ENCODE measurements around the gene INPP5D. TPM values are rescaled to one million over a fixed set of nuclear protein-coding genes. Genes with fewer than 3 reads are reported as not detected.

Gene INPP5D
- total RNA-seq, 1 experiment from 2014 or later, result 12.7 TPM

DNA sequence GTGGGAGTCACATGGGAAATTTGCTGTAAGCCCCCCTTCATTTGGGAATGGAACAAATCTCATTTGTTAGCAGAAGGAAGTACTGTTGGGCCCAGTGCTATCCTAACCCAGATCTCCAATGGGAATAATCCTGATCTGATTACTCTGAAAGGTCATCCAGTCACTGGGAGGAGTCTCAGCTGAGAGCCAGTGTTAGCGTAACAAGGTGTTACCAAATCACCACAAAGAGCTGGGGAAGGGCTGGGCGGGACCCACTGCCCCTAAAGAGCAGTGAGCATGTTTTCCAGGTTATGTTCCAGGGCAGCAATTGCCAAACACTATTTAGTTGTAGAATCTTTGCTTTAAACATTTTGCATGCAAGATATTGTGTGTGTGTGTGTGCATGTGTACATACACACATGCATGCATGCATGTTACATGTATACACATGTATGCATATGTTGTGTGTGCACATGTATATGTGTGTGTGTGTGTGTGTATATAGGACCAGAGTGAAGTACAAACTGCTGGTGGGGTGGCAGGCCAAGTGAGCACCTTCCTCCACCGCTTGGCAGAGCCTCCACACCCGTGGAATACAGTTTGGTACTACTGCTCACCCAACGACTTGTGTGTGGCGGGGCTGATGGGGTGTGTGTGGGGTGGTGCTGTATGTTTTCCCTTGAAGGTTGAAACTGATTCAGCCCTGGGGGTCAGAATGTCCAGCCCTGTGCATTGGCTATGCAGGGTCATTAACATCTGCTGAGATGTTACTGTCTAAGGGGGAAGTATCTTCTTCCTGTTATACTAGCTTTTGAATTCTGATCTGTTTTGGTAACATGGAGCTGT is 15.2 kb downstream of the INPP5D start:
- no peak overlapping the region for H3T11ph ChIP-seq (ENCODE audit: low read length)
- H4K5ac ChIP-seq (ENCODE audit: insufficient read length, low read depth, low read length), result no peak overlapping the region
- H3K27me3 Mint-ChIP-seq (ENCODE audit: low read depth), result no peaks in the 10 kb centered on the region
- no peaks in the 10 kb centered on the region for H3K79me1 ChIP-seq (ENCODE audit: insufficient read depth, low read depth, low read length, poor library complexity, severe bottlenecking)
- no peak overlapping the region for H3K27ac ChIP-seq (ENCODE audit: insufficient read length, low read depth, low read length)
- H2BK15ac ChIP-seq (ENCODE audit: low read depth, low read length), result no peak overlapping the region
- H3K27me3 ChIP-seq (ENCODE audit: insufficient read depth, low read length), result no peaks in the 10 kb centered on the region
- TF ChIP-seq, protein P1, sequence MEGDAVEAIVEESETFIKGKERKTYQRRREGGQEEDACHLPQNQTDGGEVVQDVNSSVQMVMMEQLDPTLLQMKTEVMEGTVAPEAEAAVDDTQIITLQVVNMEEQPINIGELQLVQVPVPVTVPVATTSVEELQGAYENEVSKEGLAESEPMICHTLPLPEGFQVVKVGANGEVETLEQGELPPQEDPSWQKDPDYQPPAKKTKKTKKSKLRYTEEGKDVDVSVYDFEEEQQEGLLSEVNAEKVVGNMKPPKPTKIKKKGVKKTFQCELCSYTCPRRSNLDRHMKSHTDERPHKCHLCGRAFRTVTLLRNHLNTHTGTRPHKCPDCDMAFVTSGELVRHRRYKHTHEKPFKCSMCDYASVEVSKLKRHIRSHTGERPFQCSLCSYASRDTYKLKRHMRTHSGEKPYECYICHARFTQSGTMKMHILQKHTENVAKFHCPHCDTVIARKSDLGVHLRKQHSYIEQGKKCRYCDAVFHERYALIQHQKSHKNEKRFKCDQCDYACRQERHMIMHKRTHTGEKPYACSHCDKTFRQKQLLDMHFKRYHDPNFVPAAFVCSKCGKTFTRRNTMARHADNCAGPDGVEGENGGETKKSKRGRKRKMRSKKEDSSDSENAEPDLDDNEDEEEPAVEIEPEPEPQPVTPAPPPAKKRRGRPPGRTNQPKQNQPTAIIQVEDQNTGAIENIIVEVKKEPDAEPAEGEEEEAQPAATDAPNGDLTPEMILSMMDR (conservative IDR thresholded peaks at IDR 0.05), result no peak
- H3K18ac ChIP-seq (ENCODE audit: insufficient read length, low read depth, low read length), result no peak overlapping the region
- no peak overlapping the region for H3K23ac ChIP-seq (ENCODE audit: insufficient read length, low read depth, low read length)
- no peak overlapping the region for H3K14ac ChIP-seq (ENCODE audit: insufficient read depth, low read length)
- no peak overlapping the region for H3K4me3 Mint-ChIP-seq
- H2BK5ac ChIP-seq (ENCODE audit: insufficient read length, low read length), result no peak overlapping the region
- peaks cover 4 to 7% of the 10 kb centered on the region in 2 experiments; a peak in 3 of 5 replicates for H3K9me3 Mint-ChIP-seq
- no peak overlapping the region for H2BK12ac ChIP-seq (ENCODE audit: insufficient read length, low read depth, low read length)
- H4K20me1 ChIP-seq (ENCODE audit: control insufficient read depth, insufficient read depth, insufficient read length), result no peaks in the 10 kb centered on the region
- no peak overlapping the region for H3K4ac ChIP-seq (ENCODE audit: low read depth, low read length)
- DNase-seq, result no peak
- H2AFZ ChIP-seq (ENCODE audit: low read length), result no peak overlapping the region
- H4K91ac ChIP-seq (ENCODE audit: insufficient read length, low read depth, low read length), result no peak overlapping the region
- H2BK120ac ChIP-seq (ENCODE audit: low read depth, low read length, poor library complexity, severe bottlenecking), result no peak overlapping the region
- H3K79me2 ChIP-seq (ENCODE audit: insufficient read depth, low read length), result no peaks in the 10 kb centered on the region
- H3K4me1 ChIP-seq (ENCODE audit: insufficient read depth, low read length), result peaks cover 4% of the 10 kb centered on the region; the same call in 1 of the 2 replicates
- H3K27ac Mint-ChIP-seq, result no peak overlapping the region
- peaks cover 0 to 8% of the 10 kb centered on the region in 2 experiments; a peak in 3 of 4 replicates for H3K4me1 Mint-ChIP-seq
- no peaks in the 10 kb centered on the region for H3K9me3 ChIP-seq (ENCODE audit: control insufficient read depth, low read depth, low read length)
- H3K23me2 ChIP-seq (ENCODE audit: insufficient read length, low read depth, low read length, poor library complexity, severe bottlenecking), result no peaks in the 10 kb centered on the region
- no peak overlapping the region for H3K4me2 ChIP-seq (ENCODE audit: insufficient read depth, insufficient read length, low read length)
- H4K8ac ChIP-seq (replicated peaks; ENCODE audit: insufficient read length, low read depth, low read length), result no peak overlapping the region
- no peak overlapping the region for H2BK20ac ChIP-seq (ENCODE audit: low read depth, low read length, poor library complexity, severe bottlenecking)
- H3K56ac ChIP-seq (ENCODE audit: insufficient read length, low read depth, low read length), result no peak overlapping the region
- H3K36me3 Mint-ChIP-seq (ENCODE audit: insufficient read depth in 1 of 3, low read depth in 3 of 3), result no peaks in the 10 kb centered on the region
- no CpG with 5 or more reads among the region's 6 CpGs for WGBS (ENCODE audit: extremely low coverage, insufficient read length, low lambda C conversion rate)
- H2AK5ac ChIP-seq (ENCODE audit: insufficient read length, low read length), result no peak overlapping the region
- no peak overlapping the region for H3K9ac ChIP-seq (ENCODE audit: extremely low read depth, insufficient read length, low read length)
